ENCODE data around the gene PRELID3B. TPM values are rescaled to one million over a fixed set of nuclear protein-coding genes. Genes with fewer than 3 reads are reported as not detected.

PRELID3B gene
- total RNA-seq, 1 experiment from 2014 or later = 52.6 TPM

- no peak for DNase-seq
These were observed 26.5 kb downstream of the PRELID3B start for GRCh38 chr20:59015812-59016711.

More at GRCh38 chr20:59015812-59016711, 26.5 kb downstream of the PRELID3B start:
- Histone ChIP-seq H3K4me2 (ENCODE audit: insufficient read depth, insufficient read length, low read length) (no peak overlapping the region), H2BK120ac (ENCODE audit: low read depth, low read length, poor library complexity, severe bottlenecking) (no peak overlapping the region), H2BK12ac (ENCODE audit: insufficient read length, low read depth, low read length) (no peak overlapping the region), H3K56ac (ENCODE audit: insufficient read length, low read depth, low read length) (no peak overlapping the region), H3K79me2 (ENCODE audit: insufficient read depth, low read length) (no peaks in the 10 kb centered on the region), H2BK15ac (ENCODE audit: low read depth, low read length) (no peak overlapping the region), H3K23me2 (ENCODE audit: insufficient read length, low read depth, low read length, poor library complexity, severe bottlenecking) (no peaks in the 10 kb centered on the region), H3K9me3 (ENCODE audit: control insufficient read depth, low read depth, low read length) (no peaks in the 10 kb centered on the region), H4K8ac (replicated peaks; ENCODE audit: insufficient read length, low read depth, low read length) (no peak overlapping the region), H3K9ac (ENCODE audit: extremely low read depth, insufficient read length, low read length) (no peak overlapping the region), H2BK20ac (ENCODE audit: low read depth, low read length, poor library complexity, severe bottlenecking) (no peak overlapping the region), H3K27me3 (ENCODE audit: insufficient read depth, low read length) (no peaks in the 10 kb centered on the region), H2AK5ac (ENCODE audit: insufficient read length, low read length) (no peak overlapping the region), H3K23ac (ENCODE audit: insufficient read length, low read depth, low read length) (no peak overlapping the region), H3K14ac (ENCODE audit: insufficient read depth, low read length) (no peak overlapping the region; the same call in 1 of the 2 replicates), H3K79me1 (ENCODE audit: insufficient read depth, low read depth, low read length, poor library complexity, severe bottlenecking) (no peaks in the 10 kb centered on the region), H3K4me1 (ENCODE audit: insufficient read depth, low read length) (peaks cover 2% of the 10 kb centered on the region; the same call in 1 of the 2 replicates), H4K5ac (ENCODE audit: insufficient read length, low read depth, low read length) (no peak overlapping the region), H3T11ph (ENCODE audit: low read length) (no peak overlapping the region), H2BK5ac (ENCODE audit: insufficient read length, low read length) (no peak overlapping the region), H4K91ac (ENCODE audit: insufficient read length, low read depth, low read length) (no peak overlapping the region), H3K4ac (ENCODE audit: low read depth, low read length) (no peak overlapping the region), H3K18ac (ENCODE audit: insufficient read length, low read depth, low read length) (no peak overlapping the region), H4K20me1 (ENCODE audit: control insufficient read depth, insufficient read depth, insufficient read length) (no peaks in the 10 kb centered on the region), H3K27ac (ENCODE audit: insufficient read length, low read depth, low read length) (no peak overlapping the region), H2AFZ (ENCODE audit: low read length) (no peak overlapping the region)
- peaks cover 11 to 19% of the 10 kb centered on the region in 2 experiments; a peak in 3 of 4 replicates for H3K4me1 Mint-ChIP-seq
- H3K36me3 Mint-ChIP-seq (ENCODE audit: insufficient read depth in 1 of 3, low read depth in 3 of 3) = no peaks in the 10 kb centered on the region; a peak in 1 of 7 replicates
- peaks cover 22% of the 10 kb centered on the region for H3K27me3 Mint-ChIP-seq (ENCODE audit: low read depth)
- TF ChIP-seq CTCF (conservative IDR thresholded peaks at IDR 0.05) = no peak
- no peak overlapping the region for H3K4me3 Mint-ChIP-seq
- H3K27ac Mint-ChIP-seq = no peak overlapping the region
- WGBS (ENCODE audit: extremely low coverage, insufficient read length, low lambda C conversion rate) = no CpG with 5 or more reads among the region's 16 CpGs
- H3K9me3 Mint-ChIP-seq = no peaks in the 10 kb centered on the region
